GM23338 (cell line): ENCODE measurements around the gene PAIP1.

Source experiments
- CTCF ChIP-seq, 2 experiments: fragments of 200-600 bp in 1 of 2; sonication (generic) in 1 of 2; conservative IDR thresholded peaks; 2 replicates each; pipeline versions ENCODE4 v1.5.1 to v1.6.1; 2016 to 2017; ENCODE audit warnings: antibody characterized with exemption in 2 of 2, low read depth in 2 of 2, mild to moderate bottlenecking in 2 of 2, moderate library complexity in 1 of 2
- JUNB ChIP-seq: IDR thresholded peaks from one replicate; pipeline ENCODE4 v1.6.1; 2016; ENCODE audit warnings: antibody characterized with exemption; ENCODE audit not compliant: unreplicated experiment
- NANOG ChIP-seq: IDR thresholded peaks from 2 replicates; pipeline ENCODE4 v1.6.1; 2016; ENCODE audit warnings: antibody characterized with exemption, borderline replicate concordance
- REST ChIP-seq: IDR thresholded peaks from one replicate; pipeline ENCODE4 v1.6.1; 2018; ENCODE audit warnings: antibody characterized with exemption; ENCODE audit not compliant: unreplicated experiment

DNA sequence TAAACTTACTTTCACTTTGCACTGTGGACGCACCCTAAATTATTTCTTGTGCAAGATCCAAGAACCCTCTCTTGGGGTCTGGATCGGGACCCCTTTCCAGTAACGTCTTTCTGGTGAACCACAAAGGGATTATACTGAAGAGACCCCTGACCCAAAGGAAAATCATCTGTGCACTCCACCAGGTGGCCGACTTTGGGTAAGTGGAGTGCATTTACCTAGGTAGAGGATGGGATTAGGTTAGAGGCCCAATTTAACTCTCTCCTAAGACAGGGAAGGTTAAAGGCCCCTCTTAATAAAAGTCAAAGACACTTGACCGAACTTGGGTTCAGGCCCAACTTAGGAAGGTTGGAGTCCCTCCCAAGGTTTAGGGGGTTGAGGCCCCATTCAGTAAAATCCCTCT is 8.2 kb upstream of the PAIP1 start:
- TF ChIP-seq CTCF (conservative IDR thresholded peaks at IDR 0.05; ENCODE audit: low read depth in 2 of 2) = 0 out of 4 replicates have a peak, but pooled peaks of 1 of the 2 experiments have one; percentile 16
- TF ChIP-seq NANOG = no peak
- TF ChIP-seq JUNB = no peak
- no peak for TF ChIP-seq REST
